Measurements from ENCODE around the gene APOA1. TPM values are rescaled to one million over a fixed set of nuclear protein-coding genes. Genes with fewer than 3 reads are reported as not detected.

APOA1 gene
- total RNA-seq, 1 experiment from 2014 or later: 0.54 TPM

GRCh38 chr11:116788975-116789374 is 48.4 kb downstream of the APOA1 start:
- no peak for DNase-seq (ENCODE audit: low spot score)

DNA sequence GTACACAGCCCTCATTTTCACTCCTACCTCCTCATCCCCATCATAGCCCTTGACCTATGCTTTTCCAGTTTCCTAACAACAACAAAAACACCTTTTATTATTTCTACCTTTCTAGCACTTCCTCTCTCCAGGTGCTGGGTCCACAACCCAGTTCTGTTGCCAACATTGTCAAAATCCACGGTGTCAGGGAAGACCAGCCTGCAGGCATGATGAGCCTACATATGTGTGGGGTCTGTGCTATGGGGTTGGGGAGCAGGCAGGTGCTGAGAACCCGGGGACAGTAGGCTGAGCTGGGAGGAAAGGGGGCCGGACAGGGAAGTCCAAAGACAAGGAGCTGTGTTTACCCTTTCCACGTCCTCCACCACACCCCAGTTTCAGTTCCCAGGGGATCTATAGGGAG is 48.9 kb downstream of the APOA1 start:
- DNase-seq (ENCODE audit: low spot score): no peak

DNA sequence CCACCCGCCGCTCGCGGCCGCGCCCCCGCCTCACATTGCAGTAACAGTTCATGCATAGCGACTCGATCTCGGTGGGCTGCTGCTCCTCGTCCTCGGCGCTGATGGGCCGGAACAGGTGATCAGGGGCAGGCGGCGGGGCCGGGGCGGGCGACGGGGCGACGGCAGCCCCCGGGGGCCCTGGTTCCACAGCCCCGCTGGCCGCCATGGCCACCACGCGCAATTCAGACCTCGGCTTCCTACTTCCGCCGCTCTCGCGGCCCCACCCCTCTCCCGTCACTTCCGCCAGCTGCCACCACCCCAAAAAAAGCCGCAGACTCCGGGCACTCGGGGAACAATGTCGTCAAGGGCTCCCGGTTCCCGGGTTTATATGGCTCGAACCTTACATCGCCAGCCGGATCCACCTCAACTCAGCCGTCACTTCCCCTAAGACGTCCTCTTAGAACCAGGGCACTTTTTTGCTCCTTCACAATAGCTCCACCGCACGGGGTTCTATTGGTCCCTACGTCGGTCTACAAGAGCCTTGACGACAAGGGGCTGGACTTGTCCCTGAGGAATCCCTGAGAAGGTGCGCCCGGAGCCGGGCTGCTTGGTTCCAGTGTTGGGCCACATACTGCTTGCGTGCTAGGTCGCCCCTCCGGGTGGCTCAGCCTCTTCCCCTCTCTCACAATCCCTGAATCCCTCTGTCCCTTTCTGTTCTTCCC is 49.5 kb downstream of the APOA1 start, which contains the start of gene ZPR1:
Gene ZPR1 (minus strand): TSS at position 238 of the 701 bp plus-strand sequence. CDS start 33 bp downstream, at position 205.
- DNase-seq (ENCODE audit: low spot score): peak; percentile 51

DNA sequence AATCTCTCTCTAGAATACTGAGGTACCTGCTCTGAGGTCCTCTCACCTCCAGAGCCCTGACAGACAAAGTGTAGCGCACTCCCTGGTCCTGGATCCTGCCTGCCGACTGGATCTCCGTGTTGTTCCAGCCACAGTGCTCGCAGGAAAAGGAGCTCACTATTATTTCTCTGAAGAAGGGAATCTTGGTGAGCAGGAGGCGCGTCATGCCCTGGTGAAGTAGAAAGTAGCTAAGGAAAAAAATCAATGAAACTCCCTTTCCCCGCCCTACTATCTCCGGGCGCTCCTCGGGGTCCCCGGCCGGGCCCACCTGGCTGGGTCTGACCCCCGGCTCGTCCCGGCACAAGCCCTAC is 50.0 kb downstream of the APOA1 start:
- DNase-seq (ENCODE audit: low spot score): no peak

- no peak for DNase-seq (ENCODE audit: low spot score)
These were observed 50.5 kb downstream of the APOA1 start for GRCh38 chr11:116786966-116787365.

GRCh38 chr11:116786326-116786725 is 51.1 kb downstream of the APOA1 start:
- no peak for DNase-seq (ENCODE audit: low spot score)

Other genes with a start within 250 kb of the APOA1 start
- 24.7 and 26.3 TPM in 2 replicates for gene BUD13, start 64.6 kb downstream of the APOA1 start, total RNA-seq (2014; rRNA removed; shearing (Covaris generic))
- gene ZPR1, start 49.6 kb downstream of the APOA1 start, total RNA-seq (2014; rRNA removed; shearing (Covaris generic)): 83.6 and 108 TPM in 2 replicates
- gene APOA5, start 45.7 kb downstream of the APOA1 start, total RNA-seq (2014; rRNA removed; shearing (Covaris generic)): not detected in 2 replicates
- gene APOA4, start 14.3 kb downstream of the APOA1 start, total RNA-seq (2014; rRNA removed; shearing (Covaris generic)): not detected in 2 replicates
- not detected in 2 replicates for gene APOC3, start 7.7 kb downstream of the APOA1 start, total RNA-seq (2014; rRNA removed; shearing (Covaris generic))

Measured in H4 (cell line).